GM21619 (cell line): ENCODE data around the gene TGFB1I1.

Source experiments
- ATAC-seq: cut with Tn5 transposase; IDR thresholded peaks from one replicate; pipeline ENCODE4 v1.9.1; 2021; ENCODE audit not compliant: unreplicated experiment

The TGFB1I1 gene

GRCh38 chr16:31451681-31452351 is 20.1 kb upstream of the TGFB1I1 start:
- ATAC-seq, result no peak

GRCh38 chr16:31452631-31453106 is 19.3 kb upstream of the TGFB1I1 start:
- no peak for ATAC-seq

GRCh38 chr16:31453255-31454204 is 18.4 kb upstream of the TGFB1I1 start:
- no peak for ATAC-seq

GRCh38 chr16:31455601-31456314 is 16.2 kb upstream of the TGFB1I1 start:
- no peak for ATAC-seq

- no peak for ATAC-seq
Measured at GRCh38 chr16:31456988-31457360, 15.0 kb upstream of the TGFB1I1 start.

- ATAC-seq, result peak; percentile 11
Measured at GRCh38 chr16:31458073-31458843, 13.7 kb upstream of the TGFB1I1 start.

GRCh38 chr16:31458844-31459686 is 12.9 kb upstream of the TGFB1I1 start, which contains the start of gene ARMC5:
Gene ARMC5 (plus strand): TSS chr16:31459501. CDS start chr16:31459525, 24 bp downstream.
- peak; percentile 65 for ATAC-seq

- peak; percentile 66 for ATAC-seq
Measured at GRCh38 chr16:31459687-31460581, 12.0 kb upstream of the TGFB1I1 start.

- ATAC-seq, result no peak
Measured at GRCh38 chr16:31460582-31461002, 11.4 kb upstream of the TGFB1I1 start.

- ATAC-seq, result no peak
Measured at GRCh38 chr16:31461201-31461920, 10.6 kb upstream of the TGFB1I1 start.

GRCh38 chr16:31461921-31462804 is 9.8 kb upstream of the TGFB1I1 start:
- ATAC-seq, result no peak

- no peak for ATAC-seq
Measured at GRCh38 chr16:31464348-31464769, 7.6 kb upstream of the TGFB1I1 start.

GRCh38 chr16:31464781-31465260 is 7.1 kb upstream of the TGFB1I1 start:
- no peak for ATAC-seq

- no peak for ATAC-seq
Measured at GRCh38 chr16:31465788-31466370, 6.1 kb upstream of the TGFB1I1 start.

GRCh38 chr16:31466381-31466841 is 5.5 kb upstream of the TGFB1I1 start:
- ATAC-seq, result no peak

- peak; percentile 85 for ATAC-seq
Measured at GRCh38 chr16:31467151-31467773, 4.7 kb upstream of the TGFB1I1 start.
